Stimulated activated CD4-positive, alpha-beta T cell treated with anti-CD3 and anti-CD28 coated beads, Interleukin-1b, Interleukin-23, amount 100 ng/mL, for 1 hour (primary cell): ENCODE measurements around the gene ALPK3.

ENCODE experiments used
- DNase-seq, 2 donors: peaks; one replicate each; pipeline ENCODE4 v3.0.0-alpha.2; 2020; ENCODE audit warnings: low read depth in 2 of 2

The ALPK3 gene

DNA sequence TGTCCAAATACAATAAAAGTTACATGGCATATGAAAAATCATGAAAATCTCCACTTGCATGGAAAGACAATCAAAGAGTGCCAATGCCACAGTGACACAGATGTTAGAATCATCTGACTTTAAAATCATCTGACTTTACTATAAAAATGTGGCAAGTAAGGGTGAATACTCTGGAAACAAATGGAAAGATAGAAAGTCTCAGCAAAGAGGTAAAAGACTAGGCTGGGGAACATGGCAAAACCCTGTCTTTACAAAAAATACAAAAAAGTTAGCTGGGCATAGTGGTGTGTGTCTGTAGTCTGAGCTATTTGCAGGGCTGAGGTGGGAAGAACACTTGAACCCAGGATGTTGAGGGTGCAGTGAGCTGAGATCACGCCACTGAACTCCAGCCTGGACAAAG, 29.1 kb downstream of the ALPK3 start:
- no peak for DNase-seq

DNA sequence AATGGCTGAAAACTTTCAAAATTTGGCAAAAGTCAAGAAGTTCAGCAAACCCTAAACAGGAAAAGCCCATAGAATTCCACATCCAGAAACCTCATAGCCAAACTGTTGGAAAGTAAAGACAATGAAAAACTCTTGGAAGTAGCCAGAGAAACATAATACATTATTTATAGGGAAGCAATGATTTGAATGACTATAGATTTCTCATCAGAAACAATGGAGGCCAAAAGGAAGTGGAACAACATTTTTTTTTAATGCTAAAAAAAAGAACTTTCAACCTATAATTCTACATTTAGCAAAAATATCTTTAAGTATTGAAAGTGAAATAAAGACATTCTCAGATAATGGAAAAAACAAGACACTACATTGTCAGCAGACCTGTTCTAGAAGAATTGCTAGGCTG, 30.2 kb downstream of the ALPK3 start:
- no peak for DNase-seq

DNA sequence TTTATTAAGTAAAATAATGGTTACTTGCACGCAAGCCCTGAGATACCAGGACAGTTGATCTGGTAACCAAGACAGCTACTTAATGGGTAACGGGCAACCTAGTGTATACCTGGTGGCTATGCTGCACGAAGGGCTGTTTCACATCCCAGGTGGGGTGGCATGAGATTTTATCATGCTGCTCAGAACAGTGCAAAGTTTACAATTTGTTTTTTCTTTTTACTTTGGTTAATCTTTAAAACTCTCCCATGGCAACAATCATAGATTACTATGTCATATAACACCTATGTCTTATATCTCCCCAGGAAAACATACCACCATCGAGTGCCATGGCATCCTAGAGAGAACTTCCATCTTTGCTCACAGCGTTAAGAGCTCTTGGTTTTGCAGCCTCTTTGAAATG, 35.1 kb downstream of the ALPK3 start:
- no peak for DNase-seq

DNA sequence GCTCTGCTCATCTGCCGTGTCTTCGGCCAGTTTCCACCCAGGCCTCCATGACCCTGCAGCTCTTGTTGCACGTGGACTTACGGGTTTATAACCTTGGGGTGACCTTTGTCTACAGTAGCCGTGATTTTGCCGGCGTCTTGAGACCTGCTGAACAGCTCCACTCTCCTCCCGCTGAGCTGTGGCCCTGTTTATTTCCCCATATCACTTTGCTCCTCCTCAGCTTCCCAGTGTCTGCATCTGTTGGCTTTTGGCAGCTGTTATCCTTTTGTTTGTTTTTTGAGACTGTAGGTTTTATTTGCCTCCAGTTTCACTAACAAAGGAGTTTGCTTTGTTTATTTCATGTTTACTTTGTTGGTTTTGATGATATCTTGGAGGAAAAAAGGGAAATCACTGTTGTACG, 38.0 kb downstream of the ALPK3 start:
- DNase-seq, result no peak

DNA sequence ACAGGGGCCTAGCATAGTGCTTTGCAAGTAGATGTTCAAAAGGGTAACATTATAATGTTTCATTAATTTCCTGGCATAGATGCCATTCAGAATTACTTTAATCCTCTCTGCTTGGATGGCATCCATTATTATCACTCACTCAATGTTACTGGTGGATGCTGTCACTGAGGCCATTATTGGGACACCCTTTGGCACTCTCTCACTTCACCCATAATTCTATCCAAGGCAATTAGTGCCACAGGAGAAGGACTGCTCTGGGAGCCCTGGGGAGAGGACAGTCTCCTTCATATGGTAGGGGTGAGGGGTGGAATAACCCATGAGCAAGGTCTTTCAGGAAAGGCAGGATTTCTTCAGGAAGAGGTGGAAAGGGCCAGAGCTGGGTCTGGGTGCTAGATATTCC, 38.6 kb downstream of the ALPK3 start:
- no peak for DNase-seq

DNA sequence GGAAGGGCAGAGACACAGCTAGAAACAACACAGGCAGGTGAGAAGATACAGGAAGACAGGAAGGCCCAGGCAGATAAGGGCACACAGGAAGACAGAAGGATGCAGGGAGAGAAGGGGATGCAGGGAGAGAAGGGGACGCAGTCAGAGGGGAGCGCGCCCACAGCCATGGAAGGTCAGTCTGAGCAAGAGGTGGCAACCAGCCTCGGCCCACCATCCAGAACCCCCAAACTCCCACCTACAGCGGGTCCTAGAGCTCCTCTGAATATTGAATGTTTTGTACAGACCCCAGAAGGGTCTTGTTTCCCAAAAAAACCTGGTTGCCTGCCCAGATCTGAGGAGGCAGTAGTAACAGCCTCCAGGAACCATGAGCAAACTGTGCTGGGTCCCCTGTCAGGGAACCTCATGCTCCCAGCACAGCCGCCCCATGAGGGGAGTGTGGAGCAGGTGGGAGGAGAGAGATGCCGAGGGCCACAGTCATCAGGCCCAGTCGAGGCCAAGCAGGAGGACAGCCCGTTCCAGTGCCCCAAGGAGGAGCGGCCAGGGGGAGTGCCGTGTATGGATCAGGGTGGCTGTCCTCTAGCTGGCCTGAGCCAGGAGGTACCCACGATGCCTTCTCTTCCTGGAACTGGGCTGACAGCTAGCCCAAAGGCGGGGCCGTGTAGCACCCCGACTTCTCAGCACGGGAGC, 39.7 kb downstream of the ALPK3 start:
- DNase-seq, result no peak

DNA sequence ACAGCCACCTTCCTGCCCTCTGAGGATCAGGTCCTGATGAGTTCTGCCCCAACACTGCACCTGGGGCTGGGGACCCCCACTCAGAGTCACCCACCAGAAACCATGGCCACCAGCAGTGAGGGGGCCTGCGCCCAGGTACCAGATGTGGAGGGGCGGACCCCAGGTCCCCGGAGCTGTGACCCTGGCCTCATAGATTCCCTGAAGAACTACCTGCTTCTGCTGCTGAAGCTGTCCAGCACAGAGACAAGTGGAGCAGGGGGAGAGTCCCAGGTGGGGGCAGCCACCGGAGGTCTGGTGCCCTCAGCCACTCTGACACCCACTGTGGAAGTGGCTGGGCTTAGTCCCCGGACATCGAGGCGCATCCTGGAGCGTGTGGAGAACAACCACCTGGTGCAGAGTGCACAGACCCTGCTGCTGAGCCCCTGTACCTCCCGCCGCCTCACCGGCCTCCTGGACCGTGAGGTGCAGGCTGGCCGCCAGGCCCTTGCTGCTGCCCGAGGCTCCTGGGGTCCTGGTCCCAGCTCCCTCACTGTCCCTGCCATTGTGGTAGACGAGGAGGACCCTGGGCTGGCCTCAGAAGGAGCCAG, 40.4 kb downstream of the ALPK3 start:
- no peak for DNase-seq

DNA sequence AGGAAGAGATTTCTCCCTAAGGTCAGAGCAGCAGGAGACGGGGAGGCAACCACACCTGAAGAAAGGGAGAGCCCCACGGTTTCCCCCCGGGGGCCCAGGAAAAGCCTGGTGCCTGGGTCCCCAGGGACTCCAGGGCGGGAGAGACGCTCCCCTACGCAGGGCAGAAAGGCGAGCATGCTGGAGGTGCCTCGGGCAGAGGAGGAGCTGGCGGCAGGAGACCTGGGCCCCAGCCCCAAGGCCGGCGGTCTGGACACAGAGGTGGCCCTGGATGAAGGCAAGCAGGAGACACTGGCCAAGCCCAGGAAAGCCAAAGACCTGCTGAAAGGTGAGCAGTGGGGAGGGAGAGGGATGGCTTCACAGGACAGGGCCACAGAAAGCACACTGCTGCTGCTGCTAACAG, 41.1 kb downstream of the ALPK3 start:
- no peak for DNase-seq

DNA sequence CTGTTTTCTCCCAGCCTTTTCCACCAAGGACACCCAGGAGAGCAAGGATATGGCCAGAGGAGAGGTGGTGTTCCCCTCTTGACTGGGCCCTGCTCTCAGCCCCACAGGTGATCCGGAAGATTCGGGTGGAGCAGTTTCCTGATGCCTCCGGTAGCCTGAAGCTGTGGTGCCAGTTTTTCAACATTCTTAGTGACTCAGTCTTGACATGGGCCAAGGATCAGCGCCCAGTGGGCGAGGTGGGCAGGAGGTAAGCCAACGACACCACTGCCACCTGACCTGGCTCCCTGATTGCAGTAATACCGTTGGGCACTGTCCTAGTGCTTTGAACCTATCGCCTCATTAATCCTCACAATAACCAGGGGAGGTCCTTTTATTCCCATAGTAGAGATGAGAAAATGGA, 42.0 kb downstream of the ALPK3 start:
- DNase-seq, result no peak

DNA sequence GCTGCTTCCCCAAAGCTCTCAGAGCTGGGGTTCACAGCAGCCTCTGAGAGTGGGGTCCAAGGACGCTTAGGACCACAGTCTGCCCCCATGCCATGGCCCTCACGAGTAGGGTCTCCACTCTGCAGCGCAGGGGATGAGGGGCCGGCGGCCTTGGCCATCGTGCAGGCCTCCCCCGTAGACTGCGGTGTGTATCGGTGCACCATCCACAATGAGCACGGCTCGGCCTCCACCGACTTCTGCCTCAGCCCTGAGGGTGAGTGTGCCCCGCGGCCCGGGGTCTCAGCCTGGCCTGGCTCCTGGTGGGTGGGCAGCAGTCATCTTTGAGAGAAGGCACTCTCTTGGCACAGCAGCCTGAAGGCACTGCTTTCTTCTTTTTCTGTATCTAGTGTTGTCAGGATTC, 42.5 kb downstream of the ALPK3 start:
- no peak for DNase-seq

DNA sequence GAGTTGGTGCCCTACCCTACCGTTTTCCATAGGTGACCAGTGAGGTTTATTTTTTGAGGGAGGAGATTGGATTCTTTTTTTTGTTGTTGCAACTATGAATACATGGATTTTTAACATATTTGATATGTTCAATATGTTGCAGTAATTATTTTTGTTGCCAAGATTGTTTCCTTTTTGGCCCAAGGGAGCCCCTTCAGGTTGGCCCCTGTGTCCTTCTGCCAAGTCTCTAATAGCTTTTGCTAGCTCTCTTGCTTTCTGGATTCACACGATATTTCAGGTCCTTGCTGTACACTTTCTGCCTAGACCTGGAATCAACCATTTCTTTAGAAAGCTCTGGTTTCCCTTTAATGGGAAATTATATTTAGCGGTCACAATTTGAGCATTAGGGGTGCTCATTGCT, 44.6 kb downstream of the ALPK3 start:
- DNase-seq, result no peak

DNA sequence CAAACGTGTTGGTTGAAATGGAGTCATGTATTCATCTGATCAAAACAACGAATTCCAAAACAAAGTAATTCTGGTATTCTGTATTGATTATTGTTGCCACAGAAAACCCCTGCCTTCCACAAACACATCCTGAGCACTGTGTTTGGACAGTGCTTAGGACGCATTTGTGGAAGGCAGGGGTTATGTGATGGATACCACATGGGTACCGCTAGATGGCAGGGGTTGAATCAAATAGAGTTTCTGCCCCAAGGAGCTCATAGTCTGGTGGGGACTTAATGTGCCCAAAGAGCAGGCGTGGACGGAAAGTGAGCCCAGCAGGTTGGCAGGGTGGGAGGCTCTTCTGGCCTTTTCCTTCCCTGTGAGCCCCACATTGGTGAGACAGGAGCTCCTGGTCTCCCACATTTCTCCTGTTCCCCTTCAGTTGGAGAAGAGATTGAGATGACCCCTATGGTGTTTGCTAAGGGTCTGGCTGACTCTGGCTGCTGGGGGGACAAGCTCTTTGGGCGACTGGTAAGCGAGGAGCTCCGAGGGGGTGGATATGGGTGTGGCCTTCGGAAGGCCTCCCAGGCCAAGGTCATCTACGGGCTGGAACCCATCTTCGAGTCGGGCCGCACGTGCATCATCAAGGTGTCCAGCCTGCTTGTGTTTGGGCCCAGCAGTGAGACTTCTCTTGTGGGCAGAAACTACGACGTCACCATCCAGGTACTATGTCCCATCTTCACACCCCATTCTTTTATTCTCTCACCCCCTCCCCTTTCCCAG, 45.2 kb downstream of the ALPK3 start:
- DNase-seq, result no peak

DNA sequence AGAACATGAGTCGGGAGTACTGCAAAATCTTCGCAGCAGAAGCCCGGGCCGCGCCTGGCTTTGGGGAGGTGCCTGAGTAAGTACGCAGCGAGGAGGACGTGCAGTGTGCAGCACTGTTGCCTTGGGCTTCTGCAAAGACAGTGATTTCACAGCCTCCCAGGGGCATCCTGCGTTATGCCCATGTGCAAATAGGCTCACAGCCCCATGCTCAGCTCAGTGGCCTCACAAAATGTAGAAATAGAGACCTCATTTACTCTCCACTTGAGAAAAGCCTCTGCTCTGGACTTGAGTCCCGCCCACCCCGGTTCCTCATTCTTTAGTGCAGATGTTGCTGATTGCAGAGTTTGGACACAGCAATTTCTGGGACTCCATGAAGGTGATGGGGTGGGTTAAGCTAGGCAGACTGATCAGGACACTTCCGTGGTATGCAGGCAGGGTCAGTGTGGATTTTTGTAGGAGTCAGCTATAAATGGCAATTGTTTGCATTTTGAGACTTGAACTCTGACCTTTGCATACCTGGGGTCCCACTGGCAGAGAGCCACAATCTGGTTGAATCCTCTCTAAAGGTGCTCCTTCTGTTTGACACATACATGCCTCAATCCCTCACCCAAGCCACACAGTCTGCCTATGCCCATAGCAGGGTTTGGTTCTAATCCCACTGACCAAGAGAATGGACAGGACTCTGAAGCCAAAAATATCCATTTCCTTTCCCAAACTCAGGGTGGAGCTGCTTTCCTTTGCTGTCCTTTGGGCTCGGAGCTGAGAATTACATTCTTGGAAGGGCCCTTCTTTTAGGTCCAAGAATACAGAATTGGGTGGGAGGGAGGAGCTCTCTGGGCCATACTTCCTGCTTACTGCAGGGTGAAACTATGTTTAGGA, 46.6 kb downstream of the ALPK3 start:
- DNase-seq, result no peak

DNA sequence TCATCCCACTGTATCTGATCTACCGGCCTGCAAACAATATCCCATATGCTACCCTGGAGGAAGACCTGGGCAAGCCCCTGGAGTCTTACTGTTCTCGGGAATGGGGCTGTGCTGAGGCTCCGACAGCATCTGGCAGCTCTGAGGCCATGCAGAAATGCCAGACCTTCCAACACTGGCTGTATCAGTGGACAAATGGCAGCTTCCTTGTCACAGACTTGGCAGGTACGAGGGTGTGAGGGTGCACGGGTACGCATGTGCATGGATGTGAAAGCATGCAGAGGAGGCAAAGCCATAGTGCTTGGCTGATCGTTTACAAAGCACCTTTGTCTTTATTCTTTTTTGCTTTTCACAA, 47.3 kb downstream of the ALPK3 start:
- no peak for DNase-seq

DNA sequence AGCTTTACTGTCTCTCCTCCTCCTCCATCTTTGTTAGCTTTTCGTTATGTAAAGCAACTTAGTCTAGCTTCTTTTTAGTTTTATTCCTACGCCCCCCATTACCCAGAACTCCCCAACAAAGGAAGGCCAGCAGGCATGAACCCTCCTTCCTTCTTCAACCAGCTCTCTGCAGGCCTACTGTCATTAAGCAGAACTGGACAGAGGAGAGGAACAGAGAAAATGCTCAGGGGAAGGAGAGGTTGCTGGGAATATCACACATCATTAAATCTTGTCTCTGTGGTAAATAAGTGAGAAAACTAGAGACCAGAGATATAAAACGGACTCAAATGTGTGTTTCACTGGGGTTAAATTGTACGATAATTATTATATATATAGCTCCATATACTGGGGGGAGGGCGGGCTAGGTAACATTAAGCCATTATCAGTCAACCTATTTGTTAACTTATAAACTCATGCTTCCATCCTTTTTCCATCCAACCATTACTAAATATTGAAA, 48.0 kb downstream of the ALPK3 start:
- DNase-seq, result no peak

DNA sequence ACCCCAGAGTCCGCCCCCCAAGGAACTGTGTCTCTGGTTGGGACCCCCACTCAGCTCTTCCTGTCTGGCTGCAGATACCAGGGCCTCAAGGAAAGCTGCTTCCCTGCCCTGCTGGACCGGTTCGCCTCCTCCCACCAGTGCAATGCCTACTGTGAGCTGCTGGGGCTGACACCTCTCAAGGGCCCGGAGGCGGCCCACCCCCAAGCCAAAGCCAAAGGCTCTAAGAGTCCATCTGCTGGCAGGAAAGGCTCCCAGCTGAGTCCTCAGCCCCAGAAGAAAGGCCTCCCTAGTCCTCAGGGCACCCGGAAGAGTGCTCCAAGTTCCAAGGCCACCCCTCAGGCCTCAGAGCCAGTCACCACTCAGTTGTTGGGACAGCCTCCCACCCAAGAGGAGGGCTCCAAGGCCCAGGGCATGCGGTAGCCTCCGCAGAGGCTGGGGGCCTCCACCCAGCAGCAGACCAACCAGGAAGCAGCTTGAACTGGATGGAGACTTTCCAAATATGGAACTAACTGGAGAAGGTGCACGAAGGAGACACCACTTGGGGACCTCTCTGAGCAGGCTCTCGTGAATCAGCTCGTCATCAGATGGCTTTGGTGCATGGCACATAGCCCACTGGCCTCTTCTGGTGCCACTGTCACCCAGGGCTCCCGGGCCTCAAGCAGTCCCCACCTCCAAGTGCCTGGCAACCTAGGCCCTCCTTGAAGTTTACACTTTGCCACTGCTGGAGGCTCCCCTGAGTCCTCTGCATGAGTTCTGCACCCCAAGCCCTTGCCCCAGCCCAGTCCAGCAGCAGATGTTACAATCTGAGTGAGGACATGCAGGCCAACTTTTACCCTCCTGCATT, 51.1 kb downstream of the ALPK3 start:
- no peak for DNase-seq

DNA sequence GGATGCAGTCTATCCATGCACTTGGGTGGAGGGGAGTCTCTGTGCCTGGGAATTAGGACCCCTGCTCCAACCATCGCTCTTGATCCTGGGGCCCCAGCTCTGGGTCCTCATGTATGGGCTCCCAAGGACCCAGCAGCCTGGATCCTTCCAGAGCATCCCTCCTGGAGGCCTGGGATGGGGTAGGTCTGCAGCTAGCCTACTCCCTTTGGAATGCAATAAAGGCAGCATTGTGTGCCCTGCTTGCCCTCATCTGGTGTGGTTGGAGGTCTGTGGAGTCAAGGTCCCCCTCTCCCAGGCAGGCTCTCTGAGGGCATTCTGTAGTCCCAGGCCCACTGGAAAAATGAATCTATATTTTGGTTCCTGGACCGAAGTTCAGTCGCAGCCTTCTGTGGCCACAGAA, 52.4 kb downstream of the ALPK3 start:
- no peak for DNase-seq

DNA sequence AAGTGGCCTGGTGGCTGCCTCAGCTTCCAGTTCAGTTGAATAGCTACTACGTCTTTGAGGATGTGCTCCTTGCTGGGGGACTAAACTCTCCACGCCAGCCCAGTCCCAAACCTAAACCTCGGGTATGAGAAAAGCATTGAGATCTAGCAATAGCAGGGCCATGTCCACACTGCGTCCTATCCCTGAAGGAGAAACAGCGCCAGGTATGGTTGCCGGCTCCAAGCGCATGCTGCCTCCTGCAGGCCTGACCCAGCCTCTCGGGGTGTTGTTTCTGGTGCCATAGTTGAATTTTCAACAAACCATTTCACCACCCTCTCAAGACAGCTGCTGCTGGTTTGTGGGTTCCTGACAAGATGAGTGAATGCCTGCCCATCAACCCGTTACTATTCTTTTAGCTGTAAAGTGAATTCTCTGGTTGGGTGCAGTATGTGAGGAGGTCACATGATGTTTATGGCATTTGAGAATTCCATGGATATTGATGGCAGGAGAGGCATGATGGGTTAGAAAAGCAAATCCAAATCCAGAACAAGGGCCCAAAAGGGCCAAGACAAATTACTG, 54.4 kb downstream of the ALPK3 start:
- no peak for DNase-seq

DNA sequence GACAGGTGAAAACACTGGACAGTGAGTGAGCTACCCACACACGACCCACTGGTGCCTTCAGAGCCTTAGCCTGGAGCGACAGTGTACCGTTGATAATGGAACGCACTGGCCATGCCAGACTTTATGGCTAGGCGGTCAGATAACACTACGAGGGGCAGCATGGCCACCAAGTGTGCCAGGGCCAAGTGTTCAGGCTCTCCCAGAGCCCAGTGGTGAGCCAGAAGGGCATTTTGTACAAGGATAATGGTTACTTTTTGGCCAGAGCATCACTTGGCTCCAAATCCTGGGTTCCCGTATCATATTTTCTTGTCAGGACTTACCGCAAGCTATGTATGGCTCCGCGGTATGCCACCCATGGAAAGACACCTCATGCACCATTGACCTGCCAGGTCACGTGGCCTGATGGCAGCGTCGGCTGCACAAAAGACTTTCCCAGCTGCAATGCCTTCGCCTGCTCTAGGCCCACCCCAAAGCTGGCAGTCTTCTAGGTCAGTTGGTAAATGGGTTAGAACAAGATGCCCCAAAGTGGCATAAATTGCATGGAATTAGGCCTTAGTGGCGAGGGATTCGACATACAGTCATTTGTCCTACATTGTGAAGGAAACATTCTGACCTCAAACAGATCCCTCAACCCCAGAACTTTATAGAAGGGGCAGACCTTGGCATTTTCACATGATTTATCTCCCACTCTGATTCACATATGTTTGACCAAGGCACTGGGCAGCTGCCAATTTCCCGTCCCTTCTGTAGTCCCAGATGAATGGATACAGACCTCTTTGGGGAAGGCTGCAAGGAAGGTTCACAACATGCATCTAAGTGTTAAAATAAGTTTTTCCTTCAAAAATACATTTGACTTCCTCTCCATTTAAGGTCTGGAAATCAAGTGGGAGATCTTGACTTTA, 55.1 kb downstream of the ALPK3 start:
- DNase-seq, result no peak

DNA sequence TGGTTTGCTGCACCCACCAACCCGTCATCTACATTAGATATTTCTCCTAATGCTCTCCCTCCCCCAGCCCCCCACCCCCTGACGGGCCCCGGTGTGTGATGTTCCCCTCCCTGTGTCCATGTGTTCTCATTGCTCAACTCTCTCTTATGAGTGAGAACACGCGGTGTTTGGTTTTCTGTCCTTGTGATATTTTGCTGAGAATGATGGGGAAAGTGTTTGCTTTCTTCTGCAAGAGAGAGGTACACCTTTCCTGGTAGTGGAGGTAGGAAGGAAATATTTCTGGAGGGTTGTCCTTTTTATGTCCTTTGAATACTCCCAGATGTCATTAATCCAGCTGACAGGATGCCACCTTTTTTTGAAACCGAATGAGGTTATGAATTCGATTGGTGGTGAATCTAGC, 56.8 kb downstream of the ALPK3 start:
- DNase-seq, result no peak
